Activated CD8-positive, alpha-beta T cell treated with anti-CD3 and anti-CD28 coated beads for 36 hours (primary cell): Measurements from ENCODE around the gene BOLL. TPM values are rescaled to one million over a fixed set of nuclear protein-coding genes. Genes with fewer than 3 reads are reported as not detected.
A peak's percentile ranks its signal among the peaks of the same experiment; 100 is the strongest.

Experiments
- ATAC-seq: fragments of 200-7000 bp; cut with Tn5 transposase; one replicate; pipeline ENCODE4 v1.10.0; 2021; ENCODE audit warnings: mild to moderate bottlenecking, moderate library complexity
- CTCF ChIA-PET: fragments of 350-600 bp; sonication (Branson Sonifier 250); formaldehyde crosslinking; loops from one replicate; lab custom pipeline; 2021; ENCODE audit warnings: antibody characterized with exemption; lab: Charles Lee
- POLR2A ChIA-PET: fragments of 350-600 bp; sonication (Branson Sonifier 250); formaldehyde crosslinking; loops from one replicate; lab custom pipeline; 2021; ENCODE audit warnings: antibody characterized with exemption; lab: Charles Lee
- DNase-seq: peaks from one replicate; pipeline ENCODE4 v3.0.0-alpha.2; 2020
- H3K27ac Mint-ChIP-seq: one replicate; pipeline ENCODE4 v1.8.0; 2021; ENCODE audit warnings: mild to moderate bottlenecking, mixed read lengths
- H3K27me3 Mint-ChIP-seq: one replicate; pipeline ENCODE4 v1.8.0; 2021; ENCODE audit warnings: mixed read lengths
- H3K36me3 Mint-ChIP-seq: one replicate; pipeline ENCODE4 v1.8.0; 2021; ENCODE audit warnings: low read depth, mixed read lengths
- H3K4me1 Mint-ChIP-seq: one replicate; pipeline ENCODE4 v1.8.0; 2021; ENCODE audit warnings: low read depth, mixed read lengths
- H3K4me3 Mint-ChIP-seq: one replicate; pipeline ENCODE4 v1.8.0; 2021; ENCODE audit warnings: mild to moderate bottlenecking, moderate library complexity, mixed read lengths
- H3K9me3 Mint-ChIP-seq: one replicate; pipeline ENCODE4 v1.8.0; 2021; ENCODE audit warnings: mixed read lengths
- intact Hi-C: fragments of 100-400 bp; cut with micrococcal nuclease; formaldehyde crosslinking; loops from one replicate; pipeline ENCODE4 v1.10.0; 2022
- total RNA-seq, 2 experiments: library from RNA; stranded (reverse); gene quantifications; one replicate each; pipeline ENCODE4 v1.2.3, GENCODE V29; 2021
- TF ChIP-seq, protein P1 (sequence below): fragments of 200-600 bp; IDR thresholded peaks from one replicate; pipeline ENCODE4 v1.8.0; 2022; ENCODE audit warnings: antibody characterized with exemption, mild to moderate bottlenecking

The BOLL gene
- total RNA-seq, 2 experiments from 2014 or later = not detected

DNA sequence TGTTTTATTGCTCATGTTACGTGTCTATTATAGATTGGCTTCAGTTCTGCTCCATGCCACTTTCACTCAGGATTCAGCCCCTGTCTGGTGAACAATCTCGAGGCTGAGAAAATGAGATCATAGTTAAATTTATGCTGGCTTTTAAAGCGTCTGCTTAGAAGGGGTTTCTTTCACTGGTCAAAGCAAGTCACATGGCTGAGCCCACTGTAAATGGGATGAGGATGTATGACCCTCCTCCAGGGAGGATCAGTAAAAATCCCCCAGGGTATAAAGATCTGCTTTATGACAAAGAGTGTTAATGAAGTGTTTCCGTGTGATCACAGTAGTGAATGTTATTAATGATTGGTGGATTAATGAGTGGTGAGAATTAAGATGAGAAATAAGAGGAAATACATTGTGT is 13.1 kb upstream of the BOLL start:
- DNase-seq = no peak
- CTCF ChIA-PET = interaction anchor here (0.8 to 1.4 kb wide), 3 partner anchors 329 to 512 kb away, joined by 3 to 5 read pairs (median 3); no protein-coding TSS in a partner anchor

DNA sequence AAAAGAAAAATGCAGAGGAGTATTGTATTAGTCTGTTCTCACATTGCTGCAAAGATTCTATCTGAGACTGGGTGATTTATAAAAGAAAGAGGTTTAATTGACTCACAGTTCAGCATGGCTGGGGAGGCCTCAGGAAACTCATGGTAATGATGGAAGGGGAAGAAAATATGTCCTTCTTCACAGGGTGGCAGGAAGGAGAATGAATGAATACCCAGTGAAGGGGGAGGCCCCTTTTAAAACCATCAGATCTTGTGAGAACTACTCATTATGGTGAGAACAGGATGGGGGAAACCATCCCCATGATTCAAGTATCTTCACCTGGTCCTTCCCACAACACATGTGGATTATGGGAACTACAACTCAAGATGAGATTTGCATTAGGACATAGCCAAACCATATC is 10.2 kb upstream of the BOLL start:
- DNase-seq (no peak), ATAC-seq (peak; percentile 75)
- intact Hi-C loops = no loop called here
- CTCF ChIA-PET = interaction anchor here (1.0 to 1.8 kb wide), 4 partner anchors 8 to 504 kb away, joined by 3 to 10 read pairs (median 7); no protein-coding TSS in a partner anchor
- TF ChIP-seq, protein P1, sequence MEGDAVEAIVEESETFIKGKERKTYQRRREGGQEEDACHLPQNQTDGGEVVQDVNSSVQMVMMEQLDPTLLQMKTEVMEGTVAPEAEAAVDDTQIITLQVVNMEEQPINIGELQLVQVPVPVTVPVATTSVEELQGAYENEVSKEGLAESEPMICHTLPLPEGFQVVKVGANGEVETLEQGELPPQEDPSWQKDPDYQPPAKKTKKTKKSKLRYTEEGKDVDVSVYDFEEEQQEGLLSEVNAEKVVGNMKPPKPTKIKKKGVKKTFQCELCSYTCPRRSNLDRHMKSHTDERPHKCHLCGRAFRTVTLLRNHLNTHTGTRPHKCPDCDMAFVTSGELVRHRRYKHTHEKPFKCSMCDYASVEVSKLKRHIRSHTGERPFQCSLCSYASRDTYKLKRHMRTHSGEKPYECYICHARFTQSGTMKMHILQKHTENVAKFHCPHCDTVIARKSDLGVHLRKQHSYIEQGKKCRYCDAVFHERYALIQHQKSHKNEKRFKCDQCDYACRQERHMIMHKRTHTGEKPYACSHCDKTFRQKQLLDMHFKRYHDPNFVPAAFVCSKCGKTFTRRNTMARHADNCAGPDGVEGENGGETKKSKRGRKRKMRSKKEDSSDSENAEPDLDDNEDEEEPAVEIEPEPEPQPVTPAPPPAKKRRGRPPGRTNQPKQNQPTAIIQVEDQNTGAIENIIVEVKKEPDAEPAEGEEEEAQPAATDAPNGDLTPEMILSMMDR = no peak
- H3K27me3 Mint-ChIP-seq = peaks cover 25% of the 10 kb centered on the region
- no peak overlapping the region for H3K4me3 Mint-ChIP-seq
- POLR2A ChIA-PET = no interaction called here
- H3K4me1 Mint-ChIP-seq = peaks cover 3% of the 10 kb centered on the region
- no peaks in the 10 kb centered on the region for H3K9me3 Mint-ChIP-seq
- no peak overlapping the region for H3K27ac Mint-ChIP-seq
- no peaks in the 10 kb centered on the region for H3K36me3 Mint-ChIP-seq

More for the DNA sequence above, 13.1 kb upstream of the BOLL start:
- intact Hi-C loops = no loop called here
- Mint-ChIP-seq H3K36me3 (no peaks in the 10 kb centered on the region), H3K27ac (no peak overlapping the region), H3K4me3 (no peak overlapping the region), H3K9me3 (no peaks in the 10 kb centered on the region), H3K27me3 (peaks cover 20% of the 10 kb centered on the region), H3K4me1 (peaks cover 6% of the 10 kb centered on the region)
- TF ChIP-seq, protein P1 = no peak
- POLR2A ChIA-PET = no interaction called here
- ATAC-seq = no peak

DNA sequence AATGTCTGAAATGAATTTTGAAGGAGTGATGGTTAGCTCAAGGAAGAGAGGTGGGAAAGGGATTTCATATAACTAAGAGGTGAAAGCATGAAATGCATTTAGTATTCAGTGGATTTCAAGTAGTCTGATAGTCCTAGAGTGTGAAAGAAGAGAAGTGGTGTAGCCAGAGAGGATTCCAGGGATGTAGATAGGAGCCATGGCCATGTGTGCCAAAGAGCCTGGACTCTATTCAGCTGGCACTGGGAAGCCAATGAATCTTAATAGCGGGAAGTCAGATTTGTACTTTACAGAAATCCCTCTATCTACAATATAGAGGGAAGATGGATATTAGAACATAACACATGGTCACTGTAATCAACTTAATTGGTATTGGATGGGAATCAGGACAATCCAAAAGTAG is 8.3 kb upstream of the BOLL start:
- DNase-seq = no peak
- ATAC-seq = no peak
- ChIA-PET POLR2A (no interaction called here), CTCF (interaction anchor here (0.9 to 1.4 kb wide), 5 partner anchors 10 to 503 kb away, joined by 3 to 4 read pairs (median 3); partner anchors contain the start of gene PLCL1)
- H3K9me3 Mint-ChIP-seq = no peaks in the 10 kb centered on the region
- intact Hi-C loops = no loop called here
- TF ChIP-seq, protein P1 = no peak
- H3K27ac Mint-ChIP-seq = no peak overlapping the region
- no peak overlapping the region for H3K4me3 Mint-ChIP-seq
- H3K36me3 Mint-ChIP-seq = no peaks in the 10 kb centered on the region
- peaks cover 29% of the 10 kb centered on the region for H3K27me3 Mint-ChIP-seq
- peaks cover 3% of the 10 kb centered on the region for H3K4me1 Mint-ChIP-seq

DNA sequence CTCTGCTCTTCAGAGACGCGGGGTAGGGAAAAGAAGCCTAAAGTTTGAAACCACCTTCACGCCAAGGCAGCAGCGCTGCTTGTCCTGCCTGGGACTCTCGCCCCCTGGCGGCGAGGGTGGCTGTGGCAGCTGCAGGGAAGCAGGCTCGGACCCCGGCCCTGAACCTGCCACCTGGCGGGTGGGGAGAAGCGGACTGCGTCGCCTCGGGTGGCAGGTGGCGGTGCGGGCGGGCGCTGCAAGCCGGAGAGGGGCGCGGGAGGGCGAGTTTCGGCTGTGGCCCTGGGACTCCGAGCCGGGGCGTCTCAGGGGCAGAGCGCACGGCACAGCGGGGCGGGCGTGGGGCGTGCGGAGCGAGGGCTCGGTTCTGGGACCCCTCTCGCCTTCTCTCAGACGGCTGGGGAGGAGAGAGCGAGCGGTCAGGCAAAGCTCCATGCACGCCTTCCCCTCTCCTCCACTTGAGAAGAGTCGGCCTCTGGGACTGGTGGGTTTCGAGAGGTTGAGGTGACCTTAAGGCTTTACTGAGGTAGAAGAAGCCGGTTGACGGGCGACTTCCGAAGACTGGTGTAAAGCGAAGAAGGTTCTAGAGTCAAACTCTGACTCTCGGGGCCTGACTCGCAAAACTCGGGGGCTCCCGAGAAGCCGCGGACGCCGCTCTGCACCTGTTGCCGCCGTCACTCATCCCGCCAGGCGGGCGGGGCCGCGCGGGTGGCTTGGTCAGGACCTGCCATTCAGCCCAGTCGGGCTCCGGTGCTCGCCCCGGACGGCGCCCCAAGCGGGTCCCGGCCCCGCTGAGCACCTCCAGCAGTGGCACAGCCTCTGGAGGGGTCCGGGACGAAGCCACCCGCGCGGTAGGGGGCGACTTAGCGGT is 1.1 kb upstream of the BOLL start:
- TF ChIP-seq, protein P1 = peak; percentile 91
- Mint-ChIP-seq H3K9me3 (peaks cover 1% of the 10 kb centered on the region), H3K4me1 (peaks cover 2% of the 10 kb centered on the region), H3K27me3 (peaks cover 21% of the 10 kb centered on the region), H3K36me3 (no peaks in the 10 kb centered on the region), H3K4me3 (peak overlapping the region; percentile 68), H3K27ac (no peak overlapping the region)
- ChIA-PET POLR2A (interaction anchor here (0.5 kb wide), 1 partner anchor 35 kb away, joined by 3 read pairs; no protein-coding TSS in a partner anchor), CTCF (interaction anchor here (0.7 to 2.4 kb wide), 5 partner anchors 8 to 243 kb away, joined by 3 to 10 read pairs (median 3); no protein-coding TSS in a partner anchor)
- peak; percentile 75 for DNase-seq
- intact Hi-C loops = no loop called here
- ATAC-seq = peak; percentile 89

DNA sequence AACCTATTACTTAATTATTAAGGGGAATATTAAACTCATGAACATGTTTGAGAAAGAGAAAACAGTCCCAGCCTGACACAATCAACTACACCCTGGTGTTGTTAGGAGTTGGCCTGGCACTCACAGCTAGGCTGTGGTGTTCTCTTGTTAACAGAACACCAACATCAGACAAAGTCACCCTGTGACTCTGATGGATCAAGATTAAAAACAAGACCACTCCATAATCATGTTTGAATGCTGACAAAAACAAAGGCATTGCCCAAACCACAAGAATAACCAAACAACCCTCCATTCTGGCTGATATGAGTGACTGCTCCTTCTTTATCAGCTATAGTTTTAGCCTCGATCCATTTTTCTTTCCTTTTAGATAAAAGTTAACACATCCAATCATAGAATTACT is 3.0 kb downstream of the BOLL start:
- ChIA-PET POLR2A (no interaction called here), CTCF (interaction anchor here (1.5 kb wide), 1 partner anchor 9 kb away, joined by 3 read pairs; no protein-coding TSS in a partner anchor)
- Mint-ChIP-seq H3K36me3 (no peaks in the 10 kb centered on the region), H3K9me3 (peaks cover 1% of the 10 kb centered on the region), H3K27ac (no peak overlapping the region), H3K4me3 (no peak overlapping the region), H3K27me3 (peaks cover 8% of the 10 kb centered on the region), H3K4me1 (peaks cover 2% of the 10 kb centered on the region)
- ATAC-seq (no peak), DNase-seq (no peak)
- TF ChIP-seq, protein P1 = no peak
- intact Hi-C loops = no loop called here
